Liver (tissue), 9 donors: ENCODE results near the gene LRPAP1. TPM values are rescaled to one million over a fixed set of nuclear protein-coding genes. Genes with fewer than 3 reads are reported as not detected.

ENCODE experiments used
- DNase-seq: peaks from one replicate; pipeline ENCODE4 v3.0.0-alpha.2; 2017; ENCODE audit warnings: low spot score
- H3K27ac ChIP-seq, 2 donors: one replicate each; pipeline ENCODE4 v1.7.0; 2013; ENCODE audit warnings: inconsistent platforms in 2 of 2, low read length in 2 of 2, control low read depth in 1 of 2, low read depth in 1 of 2, mild to moderate bottlenecking in 1 of 2
- H3K27me3 ChIP-seq, 4 donors: one replicate each; pipeline versions ENCODE4 v1.6.1 to v1.7.0; 2013; ENCODE audit warnings: low read length in 3 of 4, inconsistent platforms in 1 of 4, mild to moderate bottlenecking in 1 of 4, moderate library complexity in 1 of 4; ENCODE audit not compliant: control insufficient read depth in 4 of 4, insufficient read depth in 4 of 4
- H3K36me3 ChIP-seq, 4 donors: one replicate each; pipeline versions ENCODE4 v1.6.1 to v1.7.0; 2013; ENCODE audit warnings: low read length in 3 of 4, mild to moderate bottlenecking in 3 of 4, low read depth in 1 of 4, moderate library complexity in 1 of 4; ENCODE audit not compliant: control insufficient read depth in 4 of 4, insufficient read depth in 3 of 4
- H3K4me1 ChIP-seq, 4 donors: one replicate each; pipeline versions ENCODE4 v1.6.1 to v1.7.0; 2013; ENCODE audit warnings: low read length in 3 of 4, mild to moderate bottlenecking in 3 of 4, moderate library complexity in 1 of 4; ENCODE audit not compliant: control insufficient read depth in 4 of 4, insufficient read depth in 4 of 4
- H3K4me3 ChIP-seq, 3 donors: one replicate each; pipeline versions ENCODE4 v1.6.1 to v1.7.0; 2013; ENCODE audit warnings: low read length in 3 of 3, control low read depth in 1 of 3, low read depth in 1 of 3, mild to moderate bottlenecking in 1 of 3
- H3K9ac ChIP-seq, 2 donors: one replicate each; pipeline ENCODE4 v1.7.0; 2013; ENCODE audit warnings: low read length in 2 of 2, mild to moderate bottlenecking in 2 of 2, moderate library complexity in 2 of 2, control low read depth in 1 of 2, low read depth in 1 of 2
- H3K9me3 ChIP-seq, 4 donors: one replicate each; pipeline versions ENCODE4 v1.6.1 to v1.7.0; 2013; ENCODE audit warnings: low read length in 3 of 4; ENCODE audit not compliant: control insufficient read depth in 4 of 4
- CTCF ChIP-seq: fragments of 150-350 bp; IDR thresholded peaks from 2 replicates; pipeline ENCODE4 v1.5.1; 2017; ENCODE audit warnings: improper control_type of control experiment, low read depth, low read length; ENCODE audit not compliant: missing input control
- EGR1 ChIP-seq, 2 donors: IDR thresholded peaks; 2 replicates each; pipeline ENCODE4 v1.6.1; 2016 to 2018; ENCODE audit warnings: antibody characterized with exemption in 2 of 2, low read depth in 2 of 2
- FOXA1 ChIP-seq: IDR thresholded peaks from 2 replicates; pipeline ENCODE4 v1.6.1; 2016; ENCODE audit warnings: antibody characterized with exemption
- FOXA2 ChIP-seq: IDR thresholded peaks from 2 replicates; pipeline ENCODE4 v1.6.1; 2016; ENCODE audit warnings: antibody characterized with exemption
- GABPA ChIP-seq, 2 donors: IDR thresholded peaks in 1 of 2; conservative IDR thresholded peaks in 1 of 2; 2 replicates each; pipeline ENCODE4 v1.6.1; 2016; ENCODE audit warnings: antibody characterized with exemption in 2 of 2, mild to moderate bottlenecking in 1 of 2, moderate library complexity in 1 of 2
- HNF4A ChIP-seq, 2 donors: conservative IDR thresholded peaks; 2 replicates each; pipeline ENCODE4 v1.6.1; 2016; ENCODE audit warnings: antibody characterized with exemption in 2 of 2, mild to moderate bottlenecking in 2 of 2
- HNF4G ChIP-seq: IDR thresholded peaks from 2 replicates; pipeline ENCODE4 v1.6.1; 2016; ENCODE audit warnings: antibody characterized with exemption
- JUND ChIP-seq, 2 donors: IDR thresholded peaks; 2 replicates each; pipeline ENCODE4 v1.6.1; 2016; ENCODE audit warnings: antibody characterized with exemption in 2 of 2
- NR2F2 ChIP-seq: IDR thresholded peaks from 2 replicates; pipeline ENCODE4 v1.6.1; 2016; ENCODE audit warnings: antibody characterized with exemption
- RAD21 ChIP-seq, 2 donors: IDR thresholded peaks; 2 replicates each; pipeline ENCODE4 v1.6.1; 2016; ENCODE audit warnings: antibody characterized with exemption in 2 of 2, mild to moderate bottlenecking in 2 of 2
- RXRA ChIP-seq, 2 donors: IDR thresholded peaks; 2 replicates each; pipeline ENCODE4 v1.6.1; 2017 to 2018; ENCODE audit warnings: antibody characterized with exemption in 2 of 2, mild to moderate bottlenecking in 1 of 2
- SP1 ChIP-seq: IDR thresholded peaks from 2 replicates; pipeline ENCODE4 v1.6.1; 2018; ENCODE audit warnings: antibody characterized with exemption, mild to moderate bottlenecking
- TAF1 ChIP-seq: conservative IDR thresholded peaks from 2 replicates; pipeline ENCODE4 v1.6.1; 2016; ENCODE audit warnings: antibody characterized with exemption, mild to moderate bottlenecking
- YY1 ChIP-seq: IDR thresholded peaks from 2 replicates; pipeline ENCODE4 v1.6.1; 2016; ENCODE audit warnings: antibody characterized with exemption, mild to moderate bottlenecking
- WGBS: extraction: QIAGEN DNeasy Blood & Tissue Kit; methylation state at CpG from one replicate; pipeline ENCODE4 v1.1.7; 2013; 5-methylcytosine and 5-hydroxymethylcytosine counted together
- polyA plus RNA-seq, 2 donors: library from polyadenylated mRNA; stranded (reverse) in 1 of 2; unstranded in 1 of 2; fragments of 200-250 nt in 1 of 2; fragments of >200 nt in 1 of 2; fragmentation: Nextera tagmentation in 1 of 2; extraction: Ambion mirVana in 1 of 2; gene quantifications; one replicate each; pipeline versions ENCODE4 v1.2.1 to v1.2.3, GENCODE V29; 2013 to 2015
- total RNA-seq, 2 donors: library from RNA; depleted of rRNA; stranded (reverse); fragments of >200 nt; gene quantifications; one replicate each; pipeline ENCODE4 v1.2.3, GENCODE V29; 2014
- TF ChIP-seq, protein P1 (sequence below): IDR thresholded peaks from 2 replicates; pipeline ENCODE4 v1.6.1; 2016; ENCODE audit warnings: antibody characterized with exemption, mild to moderate bottlenecking
- TF ChIP-seq, protein P2 (sequence below): IDR thresholded peaks from 2 replicates; pipeline ENCODE4 v1.6.1; 2016; ENCODE audit warnings: antibody characterized with exemption
- TF ChIP-seq, protein P3 (sequence below): IDR thresholded peaks from 2 replicates; pipeline ENCODE4 v1.6.1; 2016; ENCODE audit warnings: antibody characterized with exemption
- donor health status: healthy.
- donor health status: healthy.
- donor health status: healthy.
- donor health status: healthy.
- donor health status: healthy.

LRPAP1 gene
- total and polyA plus RNA-seq, 4 donors, result 46.1 to 134 (median 108) TPM

- Histone ChIP-seq H3K9ac (no peak overlapping the region), H3K27me3 (no peaks in the 10 kb centered on the region), H3K36me3 (no peaks in the 10 kb centered on the region), H3K4me3 (no peak overlapping the region), H3K9me3 (no peaks in the 10 kb centered on the region), H3K27ac (no peak overlapping the region), H3K4me1 (peaks cover 0 to 3% (median 0%) of the 10 kb centered on the region in 4 donors)
- no peak for DNase-seq
- no peak for TF ChIP-seq JUND (IDR thresholded peaks at IDR 0.05)
- no peak for TF ChIP-seq SP1
- TF ChIP-seq, protein P1, sequence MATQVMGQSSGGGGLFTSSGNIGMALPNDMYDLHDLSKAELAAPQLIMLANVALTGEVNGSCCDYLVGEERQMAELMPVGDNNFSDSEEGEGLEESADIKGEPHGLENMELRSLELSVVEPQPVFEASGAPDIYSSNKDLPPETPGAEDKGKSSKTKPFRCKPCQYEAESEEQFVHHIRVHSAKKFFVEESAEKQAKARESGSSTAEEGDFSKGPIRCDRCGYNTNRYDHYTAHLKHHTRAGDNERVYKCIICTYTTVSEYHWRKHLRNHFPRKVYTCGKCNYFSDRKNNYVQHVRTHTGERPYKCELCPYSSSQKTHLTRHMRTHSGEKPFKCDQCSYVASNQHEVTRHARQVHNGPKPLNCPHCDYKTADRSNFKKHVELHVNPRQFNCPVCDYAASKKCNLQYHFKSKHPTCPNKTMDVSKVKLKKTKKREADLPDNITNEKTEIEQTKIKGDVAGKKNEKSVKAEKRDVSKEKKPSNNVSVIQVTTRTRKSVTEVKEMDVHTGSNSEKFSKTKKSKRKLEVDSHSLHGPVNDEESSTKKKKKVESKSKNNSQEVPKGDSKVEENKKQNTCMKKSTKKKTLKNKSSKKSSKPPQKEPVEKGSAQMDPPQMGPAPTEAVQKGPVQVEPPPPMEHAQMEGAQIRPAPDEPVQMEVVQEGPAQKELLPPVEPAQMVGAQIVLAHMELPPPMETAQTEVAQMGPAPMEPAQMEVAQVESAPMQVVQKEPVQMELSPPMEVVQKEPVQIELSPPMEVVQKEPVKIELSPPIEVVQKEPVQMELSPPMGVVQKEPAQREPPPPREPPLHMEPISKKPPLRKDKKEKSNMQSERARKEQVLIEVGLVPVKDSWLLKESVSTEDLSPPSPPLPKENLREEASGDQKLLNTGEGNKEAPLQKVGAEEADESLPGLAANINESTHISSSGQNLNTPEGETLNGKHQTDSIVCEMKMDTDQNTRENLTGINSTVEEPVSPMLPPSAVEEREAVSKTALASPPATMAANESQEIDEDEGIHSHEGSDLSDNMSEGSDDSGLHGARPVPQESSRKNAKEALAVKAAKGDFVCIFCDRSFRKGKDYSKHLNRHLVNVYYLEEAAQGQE, result no peak
- TF ChIP-seq CTCF, result no peak
- TF ChIP-seq RAD21 (IDR thresholded peaks at IDR 0.05), result no peak
- TF ChIP-seq GABPA (IDR thresholded peaks at IDR 0.05 in 1 of 2, conservative IDR thresholded peaks at IDR 0.05 in 1 of 2), result no peak
- no peak for TF ChIP-seq RXRA (IDR thresholded peaks at IDR 0.05)
- TF ChIP-seq HNF4G, result no peak
- no peak for TF ChIP-seq FOXA2
- no peak for TF ChIP-seq YY1
- no peak for TF ChIP-seq TAF1
- 56% methylated on average over 45 of the region's 45 CpGs for WGBS
Measured at GRCh38 chr4:3484057-3484973, 47.9 kb downstream of the LRPAP1 start.

DNA sequence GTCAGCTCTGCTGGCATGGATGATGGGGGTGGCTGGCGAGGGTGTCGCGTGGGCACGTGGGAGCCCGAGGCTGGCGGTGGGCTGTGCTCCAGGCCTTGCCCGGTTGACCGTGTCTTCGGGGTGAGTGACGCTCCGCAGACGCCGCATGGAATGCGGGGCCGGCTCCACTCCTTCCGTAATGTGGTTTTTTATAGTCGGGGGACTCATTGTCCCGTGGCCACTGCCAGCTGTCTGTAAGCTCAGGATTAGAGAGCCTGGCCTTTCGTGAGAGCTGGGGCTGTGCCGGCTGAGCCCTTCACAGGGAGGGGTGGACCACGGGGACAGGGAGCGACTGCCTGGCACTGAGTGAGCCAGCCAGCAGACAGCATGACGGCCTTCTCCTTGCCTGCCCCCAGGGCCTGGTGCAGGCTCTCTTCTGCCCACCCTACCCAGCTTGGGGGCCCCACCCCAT is 48.7 kb downstream of the LRPAP1 start:
- H3K4me3 ChIP-seq, result no peak overlapping the region
- no peaks in the 10 kb centered on the region for H3K36me3 ChIP-seq
- WGBS, result 72% methylated on average over 23 of the region's 23 CpGs
- H3K27me3 ChIP-seq, result no peaks in the 10 kb centered on the region
- H3K9ac ChIP-seq, result no peak overlapping the region
- TF ChIP-seq, protein P1, result no peak
- TF ChIP-seq FOXA1 (no peak), EGR1 (IDR thresholded peaks at IDR 0.05; ENCODE audit: low read depth in 2 of 2) (no peak), NR2F2 (no peak), JUND (IDR thresholded peaks at IDR 0.05) (no peak), RXRA (IDR thresholded peaks at IDR 0.05) (no peak), SP1 (no peak), HNF4A (conservative IDR thresholded peaks at IDR 0.05) (no peak), RAD21 (IDR thresholded peaks at IDR 0.05) (no peak), CTCF (no peak), YY1 (no peak), HNF4G (no peak)
- TF ChIP-seq, protein P2, sequence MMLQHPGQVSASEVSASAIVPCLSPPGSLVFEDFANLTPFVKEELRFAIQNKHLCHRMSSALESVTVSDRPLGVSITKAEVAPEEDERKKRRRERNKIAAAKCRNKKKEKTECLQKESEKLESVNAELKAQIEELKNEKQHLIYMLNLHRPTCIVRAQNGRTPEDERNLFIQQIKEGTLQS, result no peak
- TF ChIP-seq, protein P3, sequence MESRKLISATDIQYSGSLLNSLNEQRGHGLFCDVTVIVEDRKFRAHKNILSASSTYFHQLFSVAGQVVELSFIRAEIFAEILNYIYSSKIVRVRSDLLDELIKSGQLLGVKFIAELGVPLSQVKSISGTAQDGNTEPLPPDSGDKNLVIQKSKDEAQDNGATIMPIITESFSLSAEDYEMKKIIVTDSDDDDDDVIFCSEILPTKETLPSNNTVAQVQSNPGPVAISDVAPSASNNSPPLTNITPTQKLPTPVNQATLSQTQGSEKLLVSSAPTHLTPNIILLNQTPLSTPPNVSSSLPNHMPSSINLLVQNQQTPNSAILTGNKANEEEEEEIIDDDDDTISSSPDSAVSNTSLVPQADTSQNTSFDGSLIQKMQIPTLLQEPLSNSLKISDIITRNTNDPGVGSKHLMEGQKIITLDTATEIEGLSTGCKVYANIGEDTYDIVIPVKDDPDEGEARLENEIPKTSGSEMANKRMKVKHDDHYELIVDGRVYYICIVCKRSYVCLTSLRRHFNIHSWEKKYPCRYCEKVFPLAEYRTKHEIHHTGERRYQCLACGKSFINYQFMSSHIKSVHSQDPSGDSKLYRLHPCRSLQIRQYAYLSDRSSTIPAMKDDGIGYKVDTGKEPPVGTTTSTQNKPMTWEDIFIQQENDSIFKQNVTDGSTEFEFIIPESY, result no peak
- H3K27ac ChIP-seq, result no peak overlapping the region
- peaks cover 0 to 3% (median 0%) of the 10 kb centered on the region in 4 donors for H3K4me1 ChIP-seq
- no peak for DNase-seq
- no peaks in the 10 kb centered on the region for H3K9me3 ChIP-seq
